D341Med (cell line): ENCODE measurements around the gene PSMB1.
A peak's percentile ranks its signal among the peaks of the same experiment; 100 is the strongest.
"Not testable (repeated sequence)": the region's sequence is repeated elsewhere in the genome, so short reads cannot be mapped to it uniquely, and the experiment has no call there.

Experiments used
- DNase-seq: peaks from one replicate; pipeline ENCODE4 v3.0.0; 2012; ENCODE audit warnings: low spot score

Gene PSMB1

DNA sequence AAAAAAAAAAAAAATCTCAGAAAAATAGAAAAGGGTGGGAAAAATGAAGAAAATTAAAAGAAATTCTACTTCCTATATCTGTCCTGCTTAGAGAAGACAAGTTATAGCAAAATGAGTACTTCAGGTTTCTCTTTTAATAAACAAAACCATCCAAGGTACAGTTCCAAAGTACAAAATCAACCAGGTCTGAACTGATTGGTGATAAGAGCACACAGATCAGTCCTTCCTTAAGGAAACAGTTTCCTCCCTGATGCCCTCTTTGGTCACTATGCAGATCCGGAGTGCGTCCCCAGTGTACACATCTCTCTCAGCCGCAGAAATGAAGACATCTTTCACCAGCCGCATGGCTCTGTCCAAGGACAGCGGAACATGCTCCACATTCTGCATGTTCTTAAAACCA is 18.1 kb downstream of the PSMB1 start:
- no peak for DNase-seq

DNA sequence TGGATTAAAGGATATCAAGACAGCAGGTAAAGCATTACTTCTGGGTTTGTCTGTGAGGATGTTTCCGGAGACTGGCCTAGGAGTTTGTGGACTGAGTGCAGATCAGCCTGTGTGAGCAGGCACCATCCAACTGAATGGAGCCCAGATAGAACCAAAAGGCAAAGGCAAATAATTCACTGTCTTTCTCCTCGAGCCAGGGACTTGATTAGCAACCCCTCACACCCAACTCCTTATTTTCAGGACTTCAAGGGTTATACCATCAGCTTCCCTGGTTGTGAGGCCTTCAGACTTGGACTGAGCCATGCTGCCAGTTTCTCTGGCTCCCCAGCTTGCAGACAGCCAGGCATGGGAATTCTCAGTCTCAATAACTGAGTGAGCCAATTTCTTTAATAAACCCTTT is 19.3 kb downstream of the PSMB1 start:
- DNase-seq: no peak

DNA sequence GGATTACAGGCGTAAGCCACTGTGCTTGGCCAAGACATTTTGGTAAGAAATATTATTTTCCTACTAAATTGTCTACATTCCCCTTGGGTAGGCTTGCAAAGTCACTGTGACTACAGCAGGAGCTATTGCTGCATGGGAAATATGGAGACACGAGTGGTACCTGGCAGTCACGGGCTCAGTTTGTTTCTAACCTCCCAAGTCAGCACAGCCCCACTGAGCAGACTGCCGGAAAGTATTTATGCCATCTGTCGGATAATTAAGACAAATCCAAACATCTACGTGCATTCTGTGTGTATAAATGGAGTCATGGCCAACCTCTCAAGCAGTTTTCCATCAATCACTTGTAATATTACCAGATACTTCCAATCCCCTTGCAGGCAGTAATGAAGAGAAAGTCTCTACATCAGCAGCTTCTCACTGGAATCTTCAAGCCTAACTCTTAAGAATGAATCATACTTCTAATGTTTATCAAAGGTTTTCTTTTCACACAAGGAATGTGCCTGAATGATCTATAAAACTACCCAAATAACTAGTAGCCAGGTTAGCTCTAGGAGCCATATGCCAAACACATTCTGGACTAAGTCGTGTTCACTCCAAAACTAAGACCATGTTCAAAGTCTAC is 20.1 kb downstream of the PSMB1 start:
- peak; percentile 43 for DNase-seq

DNA sequence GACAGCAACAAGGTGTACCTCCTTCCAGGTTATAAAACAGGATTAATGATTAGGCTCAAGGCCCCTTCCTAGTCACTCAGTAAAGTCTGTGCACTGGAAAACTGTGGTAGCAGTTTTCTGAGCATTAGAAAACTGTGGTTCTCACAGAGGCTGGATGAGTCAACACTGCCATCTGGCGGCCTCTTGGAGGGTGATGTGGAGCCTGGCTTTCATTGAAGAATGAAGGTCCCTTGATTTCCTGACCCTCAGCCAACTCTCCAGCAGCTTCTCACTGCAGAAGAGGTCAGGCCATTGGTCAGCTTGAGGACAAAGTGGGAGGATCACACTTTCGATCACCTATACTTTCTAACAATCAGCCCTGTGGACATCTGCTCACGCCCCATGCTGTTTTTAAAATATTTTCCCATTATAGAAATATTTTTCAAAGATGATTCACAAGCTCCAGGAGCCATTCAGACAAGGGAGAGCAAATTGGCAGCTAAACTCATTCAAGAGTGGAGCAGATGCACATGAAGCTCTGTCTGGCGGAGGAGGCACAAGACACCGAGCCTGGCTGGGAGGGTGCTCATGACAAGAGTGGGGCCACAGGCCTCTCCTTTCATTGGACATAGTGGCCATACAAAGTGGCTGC is 23.2 kb downstream of the PSMB1 start:
- DNase-seq: peak; percentile 78

DNA sequence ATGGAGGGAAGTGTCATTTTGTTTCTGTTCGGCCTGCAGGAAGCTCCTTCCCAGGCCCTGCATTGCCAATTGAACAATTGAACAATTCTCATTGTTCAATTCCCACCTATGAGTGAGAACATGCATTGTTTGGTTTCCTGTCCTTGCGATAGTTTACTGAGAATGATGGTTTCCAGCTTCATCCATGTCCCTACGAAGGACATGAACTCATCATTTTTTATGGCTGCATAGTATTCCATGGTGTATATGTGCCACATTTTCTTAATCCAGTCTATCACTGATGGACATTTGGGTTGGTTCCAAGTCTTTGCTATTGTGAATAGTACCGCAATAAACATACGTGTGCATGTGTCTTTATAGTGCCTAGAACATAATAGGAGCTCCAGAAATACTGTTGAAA is 25.1 kb downstream of the PSMB1 start:
- DNase-seq: not testable (repeated sequence)

DNA sequence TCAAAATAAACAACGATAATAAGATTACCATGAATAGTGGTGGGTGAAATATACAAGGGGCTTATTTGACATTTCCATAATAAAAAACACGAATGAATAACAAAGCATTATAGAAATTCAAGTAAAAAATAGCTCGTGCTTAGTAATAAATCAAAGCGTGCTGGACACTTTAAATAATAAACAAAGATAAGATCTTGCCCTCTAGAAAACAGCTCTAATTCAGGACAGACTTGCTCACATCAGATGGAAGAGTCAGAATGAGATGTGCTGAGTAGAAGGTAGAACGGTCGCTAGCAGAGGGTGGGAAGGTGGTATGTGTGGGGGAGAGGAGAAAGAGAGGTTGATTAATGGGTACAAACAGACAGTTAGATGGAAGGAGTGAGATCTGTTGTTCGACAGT is 27.3 kb downstream of the PSMB1 start:
- DNase-seq: no peak

DNA sequence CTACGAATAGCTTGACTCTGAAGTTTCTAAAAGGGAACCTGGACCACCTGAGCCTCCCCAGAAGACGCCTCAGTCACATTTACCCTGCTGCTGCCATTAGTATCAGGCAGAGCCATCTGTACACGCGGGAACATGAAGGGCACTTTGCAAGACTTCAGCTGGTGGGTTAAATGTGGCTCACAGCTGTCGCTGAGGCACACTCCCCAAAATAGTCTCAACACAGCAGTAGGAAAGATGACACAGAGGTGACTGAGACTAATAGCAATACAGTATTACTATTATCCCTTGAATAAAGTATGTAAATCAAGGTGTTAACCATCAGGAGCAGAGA is 29.0 kb downstream of the PSMB1 start:
- no peak for DNase-seq

DNA sequence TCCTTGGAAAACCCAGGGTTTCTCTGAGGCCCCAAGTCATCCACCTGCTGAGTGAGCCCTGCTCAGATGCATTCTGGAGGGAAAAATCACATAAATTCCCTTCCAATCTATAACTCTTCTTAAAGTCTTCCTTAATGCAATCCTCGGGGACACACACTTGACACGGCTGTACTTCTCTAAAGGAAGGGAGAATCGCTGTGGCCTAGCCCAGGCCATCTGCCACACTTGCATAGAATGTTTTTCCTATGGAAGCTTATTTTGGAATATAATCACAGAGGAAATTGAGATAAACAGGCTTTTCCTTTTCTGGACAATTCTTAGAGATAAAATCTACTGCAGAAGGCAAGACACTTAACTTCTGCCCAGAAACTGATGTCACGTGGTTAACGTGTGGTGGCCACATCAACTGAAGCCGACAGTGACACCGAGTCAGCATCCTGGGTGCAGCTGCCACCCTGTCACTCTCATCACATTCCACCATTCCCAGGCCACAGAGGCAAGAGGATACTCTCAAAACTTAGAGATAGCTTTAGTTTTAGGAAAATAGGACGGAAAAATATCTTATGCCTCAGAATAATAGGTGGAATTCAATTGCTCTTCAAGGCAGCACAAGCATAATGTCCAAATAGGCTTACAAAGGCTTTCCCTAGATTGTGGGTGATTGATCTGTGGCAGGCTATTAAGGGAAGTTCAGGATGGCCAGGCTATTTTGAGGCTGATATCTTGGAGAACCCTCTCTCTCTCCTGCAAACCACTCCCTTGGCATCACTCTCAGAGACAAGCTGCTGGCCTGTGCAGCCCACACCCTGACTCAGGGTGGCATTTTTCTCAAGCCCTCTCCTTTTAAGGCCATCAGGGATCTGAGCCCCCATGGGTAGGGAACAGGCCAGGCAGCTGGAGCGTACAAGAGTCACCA is 29.6 kb downstream of the PSMB1 start:
- no peak for DNase-seq

DNA sequence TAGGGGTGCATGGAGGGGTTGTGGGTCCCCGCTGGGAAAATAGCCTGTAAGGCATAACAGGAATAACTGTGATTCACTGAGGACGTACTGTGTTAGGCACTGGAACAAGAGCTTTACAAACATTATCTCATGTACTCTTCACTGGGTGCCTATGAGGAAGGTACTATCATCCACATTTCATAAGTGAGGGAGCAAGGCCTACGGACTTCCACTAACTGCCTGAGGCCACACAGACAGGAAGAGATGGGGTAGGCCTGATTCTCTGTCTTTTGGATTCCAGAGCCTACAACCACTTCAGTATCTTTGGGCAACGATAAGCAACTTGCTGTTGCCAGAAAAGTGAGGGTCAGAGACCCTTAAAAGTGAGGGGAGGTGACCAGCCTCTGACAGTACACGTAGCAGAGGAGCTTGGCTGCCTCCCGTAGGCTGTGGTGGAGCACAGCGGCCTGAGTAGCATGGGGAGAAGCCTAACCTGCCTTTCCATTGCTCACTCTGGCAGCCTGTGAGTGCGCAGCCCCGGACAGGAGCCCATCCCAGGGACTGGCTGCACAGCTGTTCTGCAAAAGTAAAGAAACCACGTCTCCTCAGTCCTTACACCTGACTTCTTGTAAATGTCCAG is 30.4 kb downstream of the PSMB1 start:
- peak; percentile 75 for DNase-seq

DNA sequence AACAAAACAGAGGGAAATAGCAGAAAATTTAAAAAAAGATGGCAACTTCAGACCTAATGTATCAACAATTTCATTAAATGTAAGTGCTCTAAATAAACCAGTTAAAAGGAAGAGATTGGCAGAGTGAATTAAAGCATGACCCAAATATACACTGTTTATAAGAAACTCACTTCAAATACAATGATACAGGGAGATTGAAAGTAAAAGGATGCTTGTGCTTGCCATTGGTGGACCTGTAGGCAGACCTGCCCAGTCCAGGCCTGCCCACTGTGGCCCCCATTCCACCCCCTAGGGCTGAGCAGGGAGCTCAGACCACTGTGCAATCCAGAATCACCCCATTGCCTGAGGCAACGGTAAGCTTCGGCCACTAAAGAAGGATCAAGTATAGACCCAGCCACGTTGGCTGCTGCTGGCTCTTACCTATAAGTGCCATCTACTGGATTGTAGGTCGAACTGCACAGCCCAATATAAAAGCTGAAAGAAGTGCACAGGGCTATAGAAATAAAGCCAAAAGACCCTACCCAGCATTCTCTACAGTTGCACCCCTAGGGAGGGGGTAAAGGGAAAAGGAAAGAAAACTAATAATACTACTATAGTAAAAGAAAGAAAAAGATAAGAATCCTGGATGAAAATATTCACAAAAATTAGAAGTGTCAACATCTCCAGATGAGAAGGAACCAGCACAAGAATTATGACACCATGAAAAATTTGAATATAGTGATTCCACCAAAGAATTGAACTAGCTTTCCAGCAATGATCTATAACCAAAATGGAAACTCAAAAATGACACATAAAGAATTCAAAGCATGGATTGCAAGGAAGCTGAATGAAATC is 36.1 kb downstream of the PSMB1 start:
- DNase-seq: peak; percentile 73

DNA sequence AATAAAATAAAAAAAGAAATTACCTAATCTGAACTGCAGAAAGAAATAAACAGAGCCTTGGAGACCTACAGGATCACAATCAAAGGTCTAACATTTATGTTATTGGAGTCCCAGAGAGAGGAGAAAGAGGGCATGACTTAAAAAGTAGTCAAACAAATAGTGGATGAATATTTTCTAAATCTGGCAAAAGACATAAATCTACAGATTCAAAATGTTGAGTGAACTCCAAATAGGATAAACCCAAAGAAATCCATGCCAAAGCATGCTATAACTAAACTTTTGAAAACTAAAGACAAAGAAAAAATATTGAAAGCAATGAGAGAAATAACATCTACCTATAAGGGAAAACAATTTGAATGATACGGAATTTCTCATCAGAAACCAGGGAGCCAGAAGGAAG is 38.2 kb downstream of the PSMB1 start:
- DNase-seq: no peak

DNA sequence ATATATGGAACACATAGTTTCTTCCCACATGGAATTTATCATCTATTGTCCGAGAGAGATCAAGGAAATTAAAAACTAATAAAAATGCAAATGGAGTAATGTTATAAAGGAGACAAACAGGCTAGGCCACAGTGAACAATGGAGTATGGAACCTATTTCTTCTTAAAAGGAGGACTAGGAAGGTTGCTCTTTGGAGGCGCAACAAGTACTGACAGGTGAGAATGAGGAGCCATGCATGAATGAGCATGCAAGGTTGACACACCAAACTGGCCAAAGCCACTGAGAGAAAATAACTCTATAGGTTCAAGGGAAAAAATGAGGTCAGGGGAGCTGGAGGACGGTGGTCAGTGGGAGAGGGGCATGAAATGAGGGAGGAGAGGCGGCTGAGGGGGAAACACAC is 40.9 kb downstream of the PSMB1 start:
- no peak for DNase-seq

DNA sequence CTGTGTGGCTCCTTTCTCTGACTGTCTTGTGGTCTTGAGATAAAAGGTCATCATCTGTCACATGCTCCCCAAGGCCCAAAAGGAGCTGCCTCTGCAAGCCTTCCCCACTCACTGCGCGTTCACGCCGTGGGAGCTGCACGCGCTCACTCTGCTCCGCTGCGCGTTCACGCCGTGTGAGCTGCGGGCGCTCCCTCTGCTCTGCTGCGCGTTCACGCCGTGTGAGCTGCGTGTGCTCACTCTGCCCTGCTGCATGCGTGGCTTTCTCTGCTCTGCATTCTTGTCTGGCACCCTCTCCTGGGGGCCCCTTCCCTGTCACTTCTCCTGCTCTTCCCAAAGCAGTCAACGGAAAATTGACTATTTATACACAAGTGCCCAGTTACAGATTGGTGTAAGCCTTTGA is 42.5 kb downstream of the PSMB1 start:
- no peak for DNase-seq

DNA sequence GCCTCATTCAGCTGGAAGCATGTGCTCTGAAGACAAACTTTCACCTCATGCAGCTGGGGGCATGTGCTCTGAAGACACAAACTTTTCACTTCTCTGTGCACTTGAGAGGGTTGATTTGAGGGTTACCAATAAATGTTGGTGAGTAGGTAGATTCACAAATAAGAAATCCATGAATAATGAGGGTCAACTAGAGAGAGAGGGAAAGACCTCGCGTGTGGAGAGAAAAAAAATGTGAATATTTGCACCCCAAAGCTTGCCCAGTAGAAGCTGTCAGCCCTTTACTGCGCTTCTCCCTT is 43.4 kb downstream of the PSMB1 start:
- no peak for DNase-seq

DNA sequence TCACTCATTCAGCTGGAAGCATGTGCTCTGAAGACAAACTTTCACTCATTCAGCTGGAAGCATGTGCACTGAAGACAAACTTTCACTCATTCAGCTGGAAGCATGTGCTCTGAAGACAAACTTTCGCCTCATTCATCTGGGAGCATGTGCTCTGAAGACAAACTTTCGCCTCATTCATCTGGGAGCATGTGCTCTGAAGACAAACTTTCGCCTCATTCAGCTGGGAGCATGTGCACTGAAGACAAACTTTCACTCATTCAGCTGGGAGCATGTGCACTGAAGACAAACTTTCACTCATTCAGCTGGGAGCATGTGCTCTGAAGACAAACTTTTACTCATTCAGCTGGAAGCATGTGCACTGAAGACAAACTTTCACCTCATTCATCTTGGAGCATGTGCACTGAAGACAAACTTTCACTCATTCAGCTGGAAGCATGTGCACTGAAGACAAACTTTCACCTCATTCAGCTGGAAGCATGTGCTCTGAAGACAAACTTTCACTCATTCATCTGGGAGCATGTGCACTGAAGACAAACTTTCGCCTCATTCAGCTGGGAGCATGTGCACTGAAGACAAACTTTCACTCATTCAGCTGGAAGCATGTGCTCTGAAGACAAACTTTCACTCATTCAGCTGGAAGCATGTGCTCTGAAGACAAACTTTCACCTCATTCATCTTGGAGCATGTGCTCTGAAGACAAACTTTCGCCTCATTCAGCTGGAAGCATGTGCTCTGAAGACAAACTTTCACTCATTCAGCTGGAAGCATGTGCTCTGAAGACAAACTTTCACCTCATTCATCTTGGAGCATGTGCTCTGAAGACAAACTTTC is 44.0 kb downstream of the PSMB1 start:
- not testable (repeated sequence) for DNase-seq

DNA sequence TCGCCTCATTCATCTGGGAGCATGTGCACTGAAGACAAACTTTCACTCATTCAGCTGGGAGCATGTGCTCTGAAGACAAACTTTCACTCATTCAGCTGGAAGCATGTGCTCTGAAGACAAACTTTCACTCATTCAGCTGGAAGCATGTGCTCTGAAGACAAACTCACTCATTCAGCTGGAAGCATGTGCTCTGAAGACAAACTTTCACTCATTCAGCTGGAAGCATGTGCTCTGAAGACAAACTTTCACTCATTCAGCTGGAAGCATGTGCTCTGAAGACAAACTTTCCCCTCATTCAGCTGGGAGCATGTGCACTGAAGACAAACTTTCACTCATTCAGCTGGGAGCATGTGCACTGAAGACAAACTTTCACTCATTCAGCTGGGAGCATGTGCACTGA is 44.8 kb downstream of the PSMB1 start:
- not testable (repeated sequence) for DNase-seq

DNA sequence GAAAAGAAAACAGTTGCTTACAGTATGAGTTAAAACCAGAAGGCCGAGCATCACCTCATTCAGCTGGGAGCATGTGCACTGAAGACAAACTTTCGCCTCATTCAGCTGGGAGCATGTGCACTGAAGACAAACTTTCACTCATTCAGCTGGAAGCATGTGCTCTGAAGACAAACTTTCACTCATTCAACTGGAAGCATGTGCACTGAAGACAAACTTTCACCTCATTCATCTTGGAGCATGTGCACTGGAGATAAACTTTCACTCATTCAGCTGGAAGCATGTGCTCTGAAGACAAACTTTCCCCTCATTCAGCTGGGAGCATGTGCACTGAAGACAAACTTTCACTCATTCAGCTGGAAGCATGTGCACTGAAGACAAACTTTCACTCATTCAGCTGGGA is 45.4 kb downstream of the PSMB1 start:
- DNase-seq: not testable (repeated sequence)

DNA sequence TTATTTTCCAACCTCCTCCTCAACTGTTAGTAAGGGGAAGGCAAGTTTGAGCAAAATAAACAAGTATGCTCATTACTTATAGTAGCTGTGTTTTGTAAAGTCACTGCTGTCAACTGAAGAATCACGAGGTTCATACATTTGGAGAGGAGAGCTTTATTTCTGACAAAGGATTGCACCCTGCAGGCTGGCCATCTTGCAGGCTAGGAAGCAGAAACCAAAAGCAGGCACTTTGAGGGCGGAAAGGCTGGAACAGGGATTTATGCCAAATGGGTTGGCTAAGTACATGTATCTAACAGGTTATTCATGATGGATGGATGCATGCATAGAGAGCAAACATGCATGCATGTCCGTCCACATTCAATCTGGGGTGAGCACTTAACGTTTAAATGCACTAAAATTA is 46.7 kb downstream of the PSMB1 start:
- no peak for DNase-seq

DNA sequence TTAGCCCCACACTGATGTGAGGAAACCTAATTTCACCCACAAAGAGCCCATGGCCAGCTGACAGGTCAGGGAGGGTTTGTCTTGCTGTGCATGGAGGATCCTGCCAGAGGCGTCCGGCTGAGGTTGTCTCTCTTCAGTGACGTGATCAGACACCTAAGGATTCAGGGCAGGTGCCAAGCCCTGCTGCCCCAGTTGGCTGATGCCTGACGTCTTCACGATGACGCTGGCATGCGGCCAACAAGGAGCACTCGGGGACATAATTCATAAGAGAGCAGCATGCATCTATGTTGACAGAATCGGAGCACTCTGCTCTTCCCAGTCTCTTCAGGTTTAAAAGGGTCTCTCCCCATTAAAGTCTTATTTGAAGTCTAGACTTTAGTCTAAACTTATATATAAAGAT is 47.8 kb downstream of the PSMB1 start:
- no peak for DNase-seq

DNA sequence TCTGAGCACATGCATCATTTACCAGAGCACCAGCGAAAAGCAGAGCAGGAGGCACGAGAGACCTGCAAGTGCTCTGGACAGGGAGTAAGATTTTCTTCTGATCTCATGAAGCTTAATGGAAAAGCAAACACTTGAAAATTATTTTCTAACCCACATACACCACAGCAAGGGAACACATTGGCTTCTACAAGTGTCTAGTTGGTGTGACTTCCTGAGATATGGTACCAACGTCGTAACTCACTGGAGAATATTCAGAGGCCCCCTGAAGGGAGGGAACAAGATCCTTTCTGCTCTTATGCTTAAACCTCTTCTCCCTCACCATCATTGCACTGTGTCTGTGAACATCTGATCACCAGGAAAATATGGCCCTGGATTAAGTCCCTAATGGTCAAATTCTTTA is 48.6 kb downstream of the PSMB1 start:
- no peak for DNase-seq

DNA sequence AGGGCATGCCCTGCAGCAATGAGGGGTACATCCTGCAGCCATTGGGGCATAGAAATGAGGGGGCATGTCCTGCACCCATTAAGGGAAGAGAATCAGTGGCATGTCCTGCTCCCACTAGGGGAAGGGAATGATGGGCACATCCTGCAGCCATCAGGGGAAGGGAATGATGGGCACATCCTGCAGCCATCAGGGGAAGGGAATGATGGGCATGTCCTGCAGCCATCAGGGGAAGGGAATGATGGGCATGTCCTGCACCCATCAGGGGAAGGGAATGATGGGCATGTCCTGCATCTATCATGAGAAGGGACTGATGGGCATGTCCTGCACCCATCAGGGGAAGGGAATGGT is 49.7 kb downstream of the PSMB1 start:
- DNase-seq: no peak
